GM12891 (cell line): ENCODE results near the gene LOXL3.

ENCODE experiments used
- PAX5 ChIP-seq: IDR thresholded peaks from 2 replicates; pipeline ENCODE4 v1.6.1; 2011; ENCODE audit warnings: low read length, moderate library complexity, mild to moderate bottlenecking; ENCODE audit not compliant: insufficient read depth, severe bottlenecking
- POLR2A ChIP-seq: IDR thresholded peaks from 2 replicates; pipeline ENCODE4 v1.6.1; 2011; ENCODE audit warnings: low read depth, low read length, control low read depth
- POLR2AphosphoS5 ChIP-seq: IDR thresholded peaks from 2 replicates; pipeline ENCODE4 v1.6.1; 2011; ENCODE audit warnings: low read depth, low read length, control low read depth
- POU2F2 ChIP-seq: IDR thresholded peaks from 2 replicates; pipeline ENCODE4 v1.6.1; 2011; ENCODE audit warnings: low read depth, mild to moderate bottlenecking, control low read depth, low read length, moderate library complexity
- SPI1 ChIP-seq: IDR thresholded peaks from 2 replicates; pipeline ENCODE4 v1.6.1; 2011; ENCODE audit warnings: low read depth, low read length, control low read depth
- TAF1 ChIP-seq: IDR thresholded peaks from 2 replicates; pipeline ENCODE4 v1.6.1; 2011; ENCODE audit warnings: low read depth, low read length, control low read depth

DNA sequence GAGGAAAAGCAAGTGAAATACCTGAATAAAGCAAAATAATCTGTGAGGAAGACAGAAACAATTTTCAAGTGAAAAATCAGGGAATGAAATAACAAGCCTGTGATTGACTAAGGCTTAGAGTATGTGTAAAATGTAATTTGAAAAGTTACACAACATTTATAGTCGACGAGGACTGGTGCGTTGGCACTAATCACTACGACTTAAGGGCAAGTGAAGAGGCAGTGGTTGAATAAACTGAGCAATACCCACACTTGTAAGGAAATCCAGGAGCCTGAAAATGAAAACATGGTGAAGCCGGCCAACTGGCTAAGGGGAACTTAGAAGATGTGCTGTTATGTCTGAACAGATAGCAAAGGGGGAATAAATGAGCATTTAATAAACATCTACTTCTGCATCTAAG is 14.1 kb upstream of the LOXL3 start:
- no peak for TF ChIP-seq TAF1
- no peak for TF ChIP-seq POLR2A
- no peak for TF ChIP-seq POLR2AphosphoS5
- TF ChIP-seq SPI1: no peak
- no peak for TF ChIP-seq POU2F2
- no peak for TF ChIP-seq PAX5
